LNCAP (cell line): ENCODE data around the gene PHEX.

Experiments used
- CTCF ChIP-seq: fragments of 450-650 bp; IDR thresholded peaks from 2 replicates; pipeline ENCODE4 v1.5.1; 2017; ENCODE audit warnings: mild to moderate bottlenecking

PHEX gene

GRCh38 chrX:22121161-22121560, 89.0 kb downstream of the PHEX start:
- no peak for TF ChIP-seq CTCF

- no peak for TF ChIP-seq CTCF
Observed at GRCh38 chrX:22122510-22122909, 90.4 kb downstream of the PHEX start.

- TF ChIP-seq CTCF: no peak
Observed at GRCh38 chrX:22124098-22124497, 92.0 kb downstream of the PHEX start.

- no peak for TF ChIP-seq CTCF
Observed at GRCh38 chrX:22125481-22125880, 93.4 kb downstream of the PHEX start.

GRCh38 chrX:22126327-22126726, 94.2 kb downstream of the PHEX start:
- TF ChIP-seq CTCF: no peak

GRCh38 chrX:22128961-22129360, 96.8 kb downstream of the PHEX start:
- TF ChIP-seq CTCF: no peak

GRCh38 chrX:22134681-22135080, 102.6 kb downstream of the PHEX start:
- TF ChIP-seq CTCF: no peak

GRCh38 chrX:22135171-22135711, 103.1 kb downstream of the PHEX start:
- TF ChIP-seq CTCF: no peak
